HepG2 (cell line): ENCODE results near the gene NCDN. TPM values are rescaled to one million over a fixed set of nuclear protein-coding genes. Genes with fewer than 3 reads are reported as not detected.

Experiments used
- ATAC-seq: fragments of 200-7000 bp; cut with Tn5 transposase; 3 replicates; pipeline ENCODE4 v1.9.1; 2020; ENCODE audit warnings: mild to moderate bottlenecking, moderate library complexity
- Bru-seq: library from RNA; stranded (reverse); fragments of 400-500 nt; gene quantifications from one replicate; lab custom pipeline; 2021; lab: Mats Ljungman, UMichigan
- BruChase-seq, 2 experiments: library from RNA; stranded (reverse); fragments of 400-500 nt; gene quantifications; one replicate each; lab custom pipeline; 2021; lab: Mats Ljungman, UMichigan
- BruUV-seq: library from RNA; stranded (reverse); fragments of 400-500 nt; replicated peaks from 2 replicates; lab custom pipeline; 2021; lab: Mats Ljungman, UMichigan
- CTCF ChIA-PET: fragments of 300-600 bp; formaldehyde crosslinking; extraction: SDS; loops from one replicate; lab custom pipeline; 2021; ENCODE audit warnings: low total read pairs, inconsistent platforms, low intra/inter-chr PET ratio; lab: Yijun Ruan, JAX
- POLR2A ChIA-PET: fragments of 350-600 bp; sonication (Branson Sonifier 250); formaldehyde crosslinking; loops from one replicate; lab custom pipeline; 2020; ENCODE audit warnings: antibody characterized with exemption, inconsistent platforms; lab: Yijun Ruan, JAX
- DNase-seq: peaks from one replicate; pipeline ENCODE4 v3.0.0-alpha.2; 2015; ENCODE audit warnings: low spot score
- FAIRE-seq: peaks from 3 replicates; lab custom pipeline; 2011; peaks lifted over from hg19 to GRCh38; lab: Jason Lieb, UNC
- H2AFZ ChIP-seq: one replicate; pipeline ENCODE4 v1.6.1; 2011; ENCODE audit warnings: low read length, inconsistent platforms
- H3K27ac ChIP-seq: fragments of 300-600 bp; 3 replicates; pipeline ENCODE4 v1.8.0; 2011; ENCODE audit warnings: mixed run types, mild to moderate bottlenecking, mixed read lengths, low read length, inconsistent platforms; ENCODE audit not compliant: insufficient read depth; ENCODE audit errors: extremely low read length
- H3K27me3 ChIP-seq, 2 experiments: fragments of 200-600 bp in 1 of 2; 2 replicates in 1 of 2; 3 replicates in 1 of 2; pipeline versions ENCODE4 v1.6.0 to v1.8.0; 2011; ENCODE audit warnings: low read length in 2 of 2, mild to moderate bottlenecking in 2 of 2, moderate library complexity in 2 of 2, inconsistent platforms in 1 of 2; ENCODE audit not compliant: insufficient read depth in 2 of 2, control insufficient read depth in 1 of 2
- H3K36me3 ChIP-seq, 2 experiments: fragments of 200-600 bp in 1 of 2; replicated peaks in 1 of 2; 2 replicates in 1 of 2; 3 replicates in 1 of 2; pipeline versions ENCODE4 v1.5.1 to v1.8.0; 2011; ENCODE audit warnings: low read length in 2 of 2, inconsistent platforms in 1 of 2; ENCODE audit not compliant: insufficient read depth in 2 of 2, control insufficient read depth in 1 of 2
- H3K4me1 ChIP-seq: 2 replicates; pipeline ENCODE4 v1.5.1; 2012; ENCODE audit warnings: low read length, inconsistent platforms; ENCODE audit not compliant: insufficient read depth
- H3K4me2 ChIP-seq: 2 replicates; pipeline ENCODE4 v1.6.0; 2011; ENCODE audit warnings: low read depth, low read length, inconsistent platforms
- H3K4me3 ChIP-seq, 3 experiments: fragments of 200-600 bp in 1 of 3; sonication (generic), shearing (Covaris generic) in 1 of 3; replicated peaks in 1 of 3; 2 replicates each; pipeline ENCODE4 v1.5.1; 2011 to 2016; ENCODE audit warnings: low read length in 3 of 3, inconsistent platforms in 2 of 3, low read depth in 2 of 3, mild to moderate bottlenecking in 2 of 3, control low read depth in 1 of 3, mixed read lengths in 1 of 3; ENCODE audit not compliant: insufficient read depth in 1 of 3
- H3K79me2 ChIP-seq: one replicate; pipeline ENCODE4 v1.6.1; 2011; ENCODE audit warnings: low read length, inconsistent platforms; ENCODE audit not compliant: insufficient read depth
- H3K9ac ChIP-seq: 2 replicates; pipeline ENCODE4 v1.6.0; 2011; ENCODE audit warnings: mild to moderate bottlenecking, low read depth, low read length, inconsistent platforms; ENCODE audit not compliant: insufficient read depth
- H3K9me3 ChIP-seq: 2 replicates; pipeline ENCODE4 v1.5.1; 2012; ENCODE audit warnings: mild to moderate bottlenecking, low read length
- H4K20me1 ChIP-seq: 2 replicates; pipeline ENCODE4 v1.6.0; 2011; ENCODE audit warnings: inconsistent platforms, mild to moderate bottlenecking, low read length, moderate library complexity; ENCODE audit not compliant: insufficient read depth
- KMT2B ChIP-seq: IDR thresholded peaks from 2 replicates; pipeline ENCODE4 v1.6.1; 2016; ENCODE audit warnings: missing genetic modification reagents, missing compliant biosample characterization
- TERF1 ChIP-seq: sonication (generic); formaldehyde crosslinking; IDR thresholded peaks from 2 replicates; pipeline ENCODE4 v1.8.0; 2022; ENCODE audit warnings: mild to moderate bottlenecking, missing genetic modification reagents, moderate library complexity
- ZFP62 ChIP-seq: sonication (generic); formaldehyde crosslinking; IDR thresholded peaks from 2 replicates; pipeline ENCODE4 v1.4.0; 2020; ENCODE audit warnings: missing genetic modification reagents
- ZNF260 ChIP-seq: sonication (generic); formaldehyde crosslinking; IDR thresholded peaks from 2 replicates; pipeline ENCODE4 v1.4.0; 2020; ENCODE audit warnings: missing genetic modification reagents, low read depth, mild to moderate bottlenecking, borderline replicate concordance
- whole genome bisulfite sequencing: methylation state at CpG from one replicate; pipeline ENCODE4 v1.1.6; 2017; ENCODE audit warnings: low lambda C conversion rate; 5-methylcytosine and 5-hydroxymethylcytosine counted together
- in situ Hi-C: cut with HindIII; loops from 2 replicates; pipeline ENCODE4 v1.10.0; 2017; ENCODE audit warnings: low pct_unique_long_range_greater_than_20kb; ENCODE audit not compliant: extremely low pct_ligation_motif_present
- intact Hi-C: fragments of 100-400 bp; cut with micrococcal nuclease; formaldehyde crosslinking; loops from one replicate; pipeline ENCODE4 v1.10.0; 2022; ENCODE audit not compliant: unreplicated experiment
- long read RNA-seq, 2 experiments: library from RNA in 1 of 2; library from polyadenylated mRNA in 1 of 2; stranded (forward) in 1 of 2; unstranded in 1 of 2; transcript quantifications; one replicate each; pipeline ENCODE4 v2.0.0, GENCODE V29; 2019 to 2022
- polyA minus RNA-seq, 3 experiments: library from RNA; depleted of rRNA, polyadenylated mRNA; stranded (reverse); fragments of >200 nt; gene quantifications; 2 replicates each; pipeline ENCODE4 v1.2.3, GENCODE V29; 2011; ENCODE audit warnings: low replicate concordance in 1 of 3
- polyA plus RNA-seq, 8 experiments: library from polyadenylated mRNA; depleted of rRNA in 3 of 8; stranded (reverse) in 7 of 8; unstranded in 1 of 8; fragments of >200 nt; fragmentation: Illumina TruSeq in 4 of 8; extraction: Trizol in 4 of 8; gene quantifications; 2 replicates each; pipeline versions ENCODE4 v1.2.1 to v1.2.3, GENCODE V29; 2011 to 2016; ENCODE audit warnings: low read depth in 4 of 8, missing spikeins in 1 of 8, mixed read lengths in 1 of 8; ENCODE audit not compliant: insufficient read depth in 1 of 8
- total RNA-seq, 5 experiments: library from RNA; depleted of rRNA; stranded (reverse); fragments of >200 nt; fragmentation: Illumina TruSeq; extraction: Trizol; gene quantifications; 2 replicates each; pipeline ENCODE4 v1.2.3, GENCODE V29; 2016; ENCODE audit warnings: low read depth in 1 of 5
- TF ChIP-seq, protein P1 (sequence below), 2 experiments: fragments of 450-650 bp in 1 of 2; sonication (generic) in 1 of 2; formaldehyde crosslinking in 1 of 2; IDR thresholded peaks; 2 replicates each; pipeline versions ENCODE4 v1.6.1 to v1.8.0; 2016 to 2022; ENCODE audit warnings: antibody characterized with exemption in 1 of 2, mild to moderate bottlenecking in 1 of 2, missing genetic modification reagents in 1 of 2

NCDN gene
- total RNA-seq (2016; rRNA removed; fragmentation: Illumina TruSeq; extraction: Trizol) (9.1 and 9.3 TPM in 2 replicates), polyA plus RNA-seq (2011; rRNA removed) (6.6 and 11.0 TPM in 2 replicates), polyA minus RNA-seq (2011; rRNA and poly(A)+ RNA removed; ENCODE audit: low replicate concordance) (18.1 and 18.4 TPM in 2 replicates), Bru-seq, nascent RNA (percentile 70 among the genes with signal in this experiment), BruChase-seq, experiment 1, labeled RNA remaining after a 6-hour chase (percentile 72 among the genes with signal in this experiment), BruChase-seq, experiment 2, labeled RNA remaining after a 2-hour chase (percentile 73 among the genes with signal in this experiment)
- 0.88 and 1.1 TPM in 2 replicates for total RNA-seq (2016; cell fraction: cytosol; rRNA removed; fragmentation: Illumina TruSeq; extraction: Trizol; ENCODE audit: low read depth)
- total RNA-seq (2016; cell fraction: insoluble cytoplasmic fraction; rRNA removed; fragmentation: Illumina TruSeq; extraction: Trizol), result 7.2 and 8.9 TPM in 2 replicates
- total RNA-seq (2016; cell fraction: membrane; rRNA removed; fragmentation: Illumina TruSeq; extraction: Trizol), result 3.5 and 3.6 TPM in 2 replicates
- total RNA-seq (2016; cell fraction: nucleus; rRNA removed; fragmentation: Illumina TruSeq; extraction: Trizol), result 6.6 and 8.7 TPM in 2 replicates
- polyA plus RNA-seq (2011; cell fraction: cytosol; rRNA removed), result 4.6 and 5.4 TPM in 2 replicates
- polyA plus RNA-seq (2011; cell fraction: nucleus; rRNA removed), result 26.7 and 28.4 TPM in 2 replicates
- polyA plus RNA-seq (2012), result 4.4 and 7.0 TPM in 2 replicates
- 0.55 and 0.77 TPM in 2 replicates for polyA plus RNA-seq (2016; cell fraction: cytosol; fragmentation: Illumina TruSeq; extraction: Trizol; ENCODE audit: low read depth)
- polyA plus RNA-seq (2016; cell fraction: insoluble cytoplasmic fraction; fragmentation: Illumina TruSeq; extraction: Trizol; ENCODE audit: low read depth), result 7.4 and 8.8 TPM in 2 replicates
- 1.8 and 1.9 TPM in 2 replicates for polyA plus RNA-seq (2016; cell fraction: membrane; fragmentation: Illumina TruSeq; extraction: Trizol; ENCODE audit: low read depth)
- polyA plus RNA-seq (2016; cell fraction: nucleus; fragmentation: Illumina TruSeq; extraction: Trizol; ENCODE audit: insufficient read depth, low read depth), result 15.1 and 16.2 TPM in 2 replicates
- 5.1 and 5.9 TPM in 2 replicates for polyA minus RNA-seq (2011; cell fraction: cytosol; rRNA and poly(A)+ RNA removed)
- polyA minus RNA-seq (2011; cell fraction: nucleus; rRNA and poly(A)+ RNA removed), result 12.4 and 15.2 TPM in 2 replicates
- long read RNA-seq, experiment 1, partial matches to known transcripts, result 3 of 10 reads
- long read RNA-seq, experiment 1, other reads (novel, unspliced or antisense), result 2 of 10 reads
- long read RNA-seq, experiment 2, transcript NCDN-202 (7 exons, 3,683 nt), result minor isoform, 10 of 55 reads
- long read RNA-seq, experiment 2, transcript NCDN-201 (8 exons, 3,433 nt), result major isoform, 11 of 55 reads
- long read RNA-seq, experiment 2, partial matches to known transcripts, result 21 of 55 reads
- long read RNA-seq, experiment 2, other reads (novel, unspliced or antisense), result 12 of 55 reads

GRCh38 chr1:35557611-35558373, at the start of gene NCDN:
Gene NCDN, plus strand, starts transcription at chr1:35557799. Its CDS starts 392 bp downstream, at chr1:35558191.
- TSS peak; percentile 66 for BruUV-seq
- H3K36me3 ChIP-seq, result peaks cover 2 to 27% of the 10 kb centered on the region in 2 experiments; a peak in 2 of 5 replicates
- intact Hi-C loops (no loop called here), in situ Hi-C loops (loop anchor here (10.0 kb wide), 1 partner anchor 363 kb away; the partner anchor contains the start of gene SFPQ)
- no peak within 1 kb of the TSS for H2AFZ ChIP-seq
- FAIRE-seq (peak; percentile 75), ATAC-seq (peak; percentile 90), DNase-seq (peak; percentile 94)
- peak within 1 kb of the TSS; percentile 98 for H3K27ac ChIP-seq
- 3% methylated on average over 27 of the region's 58 CpGs for WGBS
- H3K27me3 ChIP-seq, result no peaks in the 10 kb centered on the region
- H3K9me3 ChIP-seq, result no peaks in the 10 kb centered on the region
- H3K9ac ChIP-seq, result peak within 1 kb of the TSS; percentile 89
- H3K4me2 ChIP-seq, result peak within 1 kb of the TSS; percentile 92
- POLR2A ChIA-PET, result interaction anchor here (1.1 to 2.4 kb wide), 7 partner anchors 9 to 365 kb away, joined by 3 to 25 read pairs (median 6); partner anchors contain the start of genes CLSPN, SFPQ and TFAP2E
- CTCF ChIA-PET, result no interaction called here
- peaks cover 19% of the 10 kb centered on the region for H3K79me2 ChIP-seq
- peaks cover 14% of the 10 kb centered on the region for H4K20me1 ChIP-seq
- H3K4me3 ChIP-seq, result peak within 1 kb of the TSS; percentile 67 to 84 (median 82)
- H3K4me1 ChIP-seq, result peaks cover 42% of the 10 kb centered on the region
- TF ChIP-seq TERF1 (CRISPR knock-in tag) (no peak), ZNF260 (CRISPR knock-in tag) (no peak), KMT2B (CRISPR knock-in tag) (peak; percentile 83), ZFP62 (0 out of 2 replicates have a peak, but pooled peaks have one; percentile 35)
- TF ChIP-seq, protein P1, sequence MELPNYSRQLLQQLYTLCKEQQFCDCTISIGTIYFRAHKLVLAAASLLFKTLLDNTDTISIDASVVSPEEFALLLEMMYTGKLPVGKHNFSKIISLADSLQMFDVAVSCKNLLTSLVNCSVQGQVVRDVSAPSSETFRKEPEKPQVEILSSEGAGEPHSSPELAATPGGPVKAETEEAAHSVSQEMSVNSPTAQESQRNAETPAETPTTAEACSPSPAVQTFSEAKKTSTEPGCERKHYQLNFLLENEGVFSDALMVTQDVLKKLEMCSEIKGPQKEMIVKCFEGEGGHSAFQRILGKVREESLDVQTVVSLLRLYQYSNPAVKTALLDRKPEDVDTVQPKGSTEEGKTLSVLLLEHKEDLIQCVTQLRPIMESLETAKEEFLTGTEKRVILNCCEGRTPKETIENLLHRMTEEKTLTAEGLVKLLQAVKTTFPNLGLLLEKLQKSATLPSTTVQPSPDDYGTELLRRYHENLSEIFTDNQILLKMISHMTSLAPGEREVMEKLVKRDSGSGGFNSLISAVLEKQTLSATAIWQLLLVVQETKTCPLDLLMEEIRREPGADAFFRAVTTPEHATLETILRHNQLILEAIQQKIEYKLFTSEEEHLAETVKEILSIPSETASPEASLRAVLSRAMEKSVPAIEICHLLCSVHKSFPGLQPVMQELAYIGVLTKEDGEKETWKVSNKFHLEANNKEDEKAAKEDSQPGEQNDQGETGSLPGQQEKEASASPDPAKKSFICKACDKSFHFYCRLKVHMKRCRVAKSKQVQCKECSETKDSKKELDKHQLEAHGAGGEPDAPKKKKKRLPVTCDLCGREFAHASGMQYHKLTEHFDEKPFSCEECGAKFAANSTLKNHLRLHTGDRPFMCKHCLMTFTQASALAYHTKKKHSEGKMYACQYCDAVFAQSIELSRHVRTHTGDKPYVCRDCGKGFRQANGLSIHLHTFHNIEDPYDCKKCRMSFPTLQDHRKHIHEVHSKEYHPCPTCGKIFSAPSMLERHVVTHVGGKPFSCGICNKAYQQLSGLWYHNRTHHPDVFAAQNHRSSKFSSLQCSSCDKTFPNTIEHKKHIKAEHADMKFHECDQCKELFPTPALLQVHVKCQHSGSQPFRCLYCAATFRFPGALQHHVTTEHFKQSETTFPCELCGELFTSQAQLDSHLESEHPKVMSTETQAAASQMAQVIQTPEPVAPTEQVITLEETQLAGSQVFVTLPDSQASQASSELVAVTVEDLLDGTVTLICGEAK (IDR thresholded peaks at IDR 0.05), result no peak
- TF ChIP-seq, protein P1 (CRISPR knock-in tag; IDR thresholded peaks at IDR 0.05), result no peak
